ENCODE results near the gene ADGRL3.

ADGRL3 gene

DNA sequence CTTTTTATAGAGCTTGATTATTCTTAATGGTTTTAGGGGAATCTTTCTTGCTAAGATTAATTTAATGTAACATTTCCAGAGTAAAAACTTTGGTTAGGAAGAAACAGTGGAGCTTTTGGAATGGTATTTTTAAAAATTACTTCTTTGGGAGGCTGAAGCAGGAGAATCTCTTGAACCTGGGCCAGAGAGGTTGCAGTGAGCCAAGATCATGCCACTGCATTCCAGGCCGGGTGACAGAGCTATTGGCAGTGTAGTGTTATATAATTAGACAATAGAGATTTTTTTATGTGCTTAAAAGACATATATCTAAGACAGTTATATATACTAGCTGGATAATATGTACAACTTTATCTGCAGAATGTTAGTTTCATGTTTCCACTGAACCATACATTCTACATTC lies 585.6 kb downstream of the ADGRL3 start:
- no peak overlapping the region for H3K27ac ChIP-seq (ENCODE audit: extremely low read depth, low read depth, low read length)
- ChIA-PET CTCF (interaction anchor here (0.6 kb wide), 1 partner anchor 13 kb away, joined by 3 read pairs; no protein-coding TSS in a partner anchor), POLR2A (no interaction called here)
- no peaks in the 10 kb centered on the region for H3K4me1 ChIP-seq (ENCODE audit: control insufficient read depth, insufficient read depth, low read length)
- no peak overlapping the region for H3K4me3 ChIP-seq (ENCODE audit: low read depth, low read length)
- TF ChIP-seq ZNF114 (tag by site-specific recombination; IDR thresholded peaks at IDR 0.05), result no peak
- TF ChIP-seq ZBTB1 (tag by site-specific recombination; IDR thresholded peaks at IDR 0.05), result no peak
- TF ChIP-seq ZNF157 (tag by site-specific recombination; IDR thresholded peaks at IDR 0.05), result no peak
- no peak for TF ChIP-seq ZNF561 (tag by site-specific recombination; IDR thresholded peaks at IDR 0.05; ENCODE audit: borderline replicate concordance)
- no peak for TF ChIP-seq PRDM4 (tag by site-specific recombination; IDR thresholded peaks at IDR 0.05)
- TF ChIP-seq ZNF776 (tag by site-specific recombination; IDR thresholded peaks at IDR 0.05; ENCODE audit: borderline replicate concordance), result no peak
- no peak for TF ChIP-seq ZNF19 (tag by site-specific recombination; IDR thresholded peaks at IDR 0.05; ENCODE audit: low read depth)
- no peak for TF ChIP-seq ZNF416 (tag by site-specific recombination; IDR thresholded peaks at IDR 0.05)
- no peak for TF ChIP-seq GLI2 (tag by site-specific recombination; IDR thresholded peaks at IDR 0.05; ENCODE audit: borderline replicate concordance, low read depth)
- TF ChIP-seq ZNF529 (tag by site-specific recombination; IDR thresholded peaks at IDR 0.05; ENCODE audit: insufficient replicate concordance), result no peak
- TF ChIP-seq, protein P1, sequence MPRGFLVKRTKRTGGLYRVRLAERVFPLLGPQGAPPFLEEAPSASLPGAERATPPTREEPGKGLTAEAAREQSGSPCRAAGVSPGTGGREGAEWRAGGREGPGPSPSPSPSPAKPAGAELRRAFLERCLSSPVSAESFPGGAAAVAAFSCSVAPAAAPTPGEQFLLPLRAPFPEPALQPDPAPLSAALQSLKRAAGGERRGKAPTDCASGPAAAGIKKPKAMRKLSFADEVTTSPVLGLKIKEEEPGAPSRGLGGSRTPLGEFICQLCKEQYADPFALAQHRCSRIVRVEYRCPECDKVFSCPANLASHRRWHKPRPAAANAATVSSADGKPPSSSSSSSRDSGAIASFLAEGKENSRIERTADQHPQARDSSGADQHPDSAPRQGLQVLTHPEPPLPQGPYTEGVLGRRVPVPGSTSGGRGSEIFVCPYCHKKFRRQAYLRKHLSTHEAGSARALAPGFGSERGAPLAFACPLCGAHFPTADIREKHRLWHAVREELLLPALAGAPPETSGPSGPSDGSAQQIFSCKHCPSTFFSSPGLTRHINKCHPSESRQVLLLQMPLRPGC (tag by site-specific recombination; IDR thresholded peaks at IDR 0.05), result no peak
- H3K9me3 ChIP-seq (ENCODE audit: control insufficient read depth, insufficient read depth, low read depth, low read length), result no peaks in the 10 kb centered on the region
- H3K36me3 ChIP-seq (ENCODE audit: control insufficient read depth in 2 of 2, insufficient read depth in 1 of 2, low read length in 2 of 2), result no peaks in the 10 kb centered on the region

DNA sequence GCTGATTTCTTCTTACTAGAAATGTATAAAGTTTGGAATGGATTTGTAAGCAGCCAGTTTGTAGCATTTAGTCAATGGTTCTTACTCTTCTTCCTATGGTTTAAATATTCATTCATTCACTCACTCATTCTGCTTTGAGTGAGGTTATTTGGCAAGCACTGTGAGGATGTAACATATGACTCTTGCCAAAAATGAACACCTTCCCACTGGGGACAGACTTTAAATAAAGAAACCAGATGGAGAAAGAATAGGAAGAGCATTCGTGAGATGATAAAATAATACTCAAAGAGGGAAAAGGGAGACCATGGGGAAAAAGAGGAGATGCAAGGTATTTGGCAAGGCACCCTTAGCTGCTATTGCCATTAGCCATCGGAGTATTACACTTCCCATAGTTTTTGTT lies 586.1 kb downstream of the ADGRL3 start:
- Histone ChIP-seq H3K27ac (ENCODE audit: extremely low read depth, low read depth, low read length) (no peak overlapping the region), H3K36me3 (ENCODE audit: control insufficient read depth in 2 of 2, insufficient read depth in 1 of 2, low read length in 2 of 2) (no peaks in the 10 kb centered on the region), H3K9me3 (ENCODE audit: control insufficient read depth, insufficient read depth, low read depth, low read length) (no peaks in the 10 kb centered on the region), H3K4me1 (ENCODE audit: control insufficient read depth, insufficient read depth, low read length) (no peaks in the 10 kb centered on the region), H3K4me3 (ENCODE audit: low read depth, low read length) (no peak overlapping the region)
- ChIA-PET CTCF (no interaction called here), POLR2A (no interaction called here)
- TF ChIP-seq ZNF132 (tag by site-specific recombination; IDR thresholded peaks at IDR 0.05; ENCODE audit: borderline replicate concordance), result no peak
- no peak for TF ChIP-seq ZNF157 (tag by site-specific recombination; IDR thresholded peaks at IDR 0.05)
- no peak for TF ChIP-seq BCL11A (tag by site-specific recombination; IDR thresholded peaks at IDR 0.05; ENCODE audit: low read depth)
- TF ChIP-seq, protein P2, sequence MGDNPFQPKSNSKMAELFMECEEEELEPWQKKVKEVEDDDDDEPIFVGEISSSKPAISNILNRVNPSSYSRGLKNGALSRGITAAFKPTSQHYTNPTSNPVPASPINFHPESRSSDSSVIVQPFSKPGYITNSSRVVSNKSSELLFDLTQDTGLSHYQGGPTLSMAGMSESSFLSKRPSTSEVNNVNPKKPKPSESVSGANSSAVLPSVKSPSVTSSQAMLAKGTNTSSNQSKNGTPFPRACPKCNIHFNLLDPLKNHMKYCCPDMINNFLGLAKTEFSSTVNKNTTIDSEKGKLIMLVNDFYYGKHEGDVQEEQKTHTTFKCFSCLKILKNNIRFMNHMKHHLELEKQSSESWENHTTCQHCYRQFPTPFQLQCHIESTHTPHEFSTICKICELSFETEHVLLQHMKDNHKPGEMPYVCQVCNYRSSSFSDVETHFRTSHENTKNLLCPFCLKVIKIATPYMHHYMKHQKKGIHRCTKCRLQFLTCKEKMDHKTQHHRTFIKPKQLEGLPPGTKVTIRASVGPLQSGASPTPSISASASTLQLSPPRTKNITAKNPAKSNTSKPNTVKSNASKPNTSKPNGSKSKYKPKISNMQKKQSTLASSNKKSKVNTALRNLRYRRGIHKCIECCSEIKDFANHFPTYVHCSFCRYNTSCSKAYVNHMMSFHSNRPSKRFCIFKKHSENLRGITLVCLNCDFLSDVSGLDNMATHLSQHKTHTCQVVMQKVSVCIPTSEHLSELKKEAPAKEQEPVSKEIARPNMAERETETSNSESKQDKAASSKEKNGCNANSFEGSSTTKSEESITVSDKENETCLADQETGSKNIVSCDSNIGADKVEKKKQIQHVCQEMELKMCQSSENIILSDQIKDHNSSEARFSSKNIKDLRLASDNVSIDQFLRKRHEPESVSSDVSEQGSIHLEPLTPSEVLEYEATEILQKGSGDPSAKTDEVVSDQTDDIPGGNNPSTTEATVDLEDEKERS (tag by site-specific recombination; IDR thresholded peaks at IDR 0.05), result no peak
- TF ChIP-seq, protein P3, sequence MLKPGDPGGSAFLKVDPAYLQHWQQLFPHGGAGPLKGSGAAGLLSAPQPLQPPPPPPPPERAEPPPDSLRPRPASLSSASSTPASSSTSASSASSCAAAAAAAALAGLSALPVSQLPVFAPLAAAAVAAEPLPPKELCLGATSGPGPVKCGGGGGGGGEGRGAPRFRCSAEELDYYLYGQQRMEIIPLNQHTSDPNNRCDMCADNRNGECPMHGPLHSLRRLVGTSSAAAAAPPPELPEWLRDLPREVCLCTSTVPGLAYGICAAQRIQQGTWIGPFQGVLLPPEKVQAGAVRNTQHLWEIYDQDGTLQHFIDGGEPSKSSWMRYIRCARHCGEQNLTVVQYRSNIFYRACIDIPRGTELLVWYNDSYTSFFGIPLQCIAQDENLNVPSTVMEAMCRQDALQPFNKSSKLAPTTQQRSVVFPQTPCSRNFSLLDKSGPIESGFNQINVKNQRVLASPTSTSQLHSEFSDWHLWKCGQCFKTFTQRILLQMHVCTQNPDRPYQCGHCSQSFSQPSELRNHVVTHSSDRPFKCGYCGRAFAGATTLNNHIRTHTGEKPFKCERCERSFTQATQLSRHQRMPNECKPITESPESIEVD (tag by site-specific recombination; IDR thresholded peaks at IDR 0.05), result no peak
- no peak for TF ChIP-seq GLI2 (tag by site-specific recombination; IDR thresholded peaks at IDR 0.05; ENCODE audit: borderline replicate concordance, low read depth)
- no peak for TF ChIP-seq ZNF530 (tag by site-specific recombination; IDR thresholded peaks at IDR 0.05; ENCODE audit: low read depth)
- no peak for TF ChIP-seq ZBTB49 (tag by site-specific recombination; IDR thresholded peaks at IDR 0.05; ENCODE audit: low read depth)
- TF ChIP-seq ZNF639 (tag by site-specific recombination; IDR thresholded peaks at IDR 0.05), result no peak
- TF ChIP-seq ZBTB26 (tag by site-specific recombination; optimal IDR thresholded peaks at IDR 0.05), result no peak
- TF ChIP-seq ZFP37 (tag by site-specific recombination; IDR thresholded peaks at IDR 0.05), result no peak

Data from HEK293 (cell line).